HepG2 (cell line): ENCODE data around the gene CTBP1. TPM values are rescaled to one million over a fixed set of nuclear protein-coding genes. Genes with fewer than 3 reads are reported as not detected.

ENCODE experiments used
- HOXA7 ChIP-seq: sonication (generic); formaldehyde crosslinking; IDR thresholded peaks from 2 replicates; pipeline ENCODE4 v1.8.1; 2022; ENCODE audit warnings: mild to moderate bottlenecking, missing genetic modification reagents, moderate library complexity
- HOXD1 ChIP-seq: sonication (generic); formaldehyde crosslinking; IDR thresholded peaks from 2 replicates; pipeline ENCODE4 v1.5.0; 2020; ENCODE audit warnings: missing genetic modification reagents
- PTBP1 ChIP-seq: fragments of 200-400 bp; formaldehyde crosslinking; IDR thresholded peaks from 2 replicates; pipeline ENCODE4 v1.6.1; 2018; ENCODE audit warnings: low read length, low read depth; ENCODE audit not compliant: poor library complexity, severe bottlenecking
- RORA ChIP-seq: sonication (generic); formaldehyde crosslinking; IDR thresholded peaks from 2 replicates; pipeline ENCODE4 v1.5.0; 2020; ENCODE audit warnings: mild to moderate bottlenecking, missing genetic modification reagents, moderate library complexity
- ZFAT ChIP-seq: sonication (generic); formaldehyde crosslinking; conservative IDR thresholded peaks from 2 replicates; pipeline ENCODE4 v1.8.1; 2023; ENCODE audit warnings: missing genetic modification reagents, inconsistent platforms
- ZNF224 ChIP-seq: sonication (generic); formaldehyde crosslinking; IDR thresholded peaks from 2 replicates; pipeline ENCODE4 v1.5.0; 2020; ENCODE audit warnings: mild to moderate bottlenecking, missing genetic modification reagents
- ZNF333 ChIP-seq: sonication (generic); formaldehyde crosslinking; IDR thresholded peaks from 2 replicates; pipeline ENCODE4 v1.4.0; 2020; ENCODE audit warnings: mild to moderate bottlenecking, missing genetic modification reagents, borderline replicate concordance
- ZNF350 ChIP-seq: sonication (generic); formaldehyde crosslinking; IDR thresholded peaks from 2 replicates; pipeline ENCODE4 v1.4.0; 2020; ENCODE audit warnings: mild to moderate bottlenecking, low read depth, missing genetic modification reagents, borderline replicate concordance
- ZNF44 ChIP-seq: sonication (generic); formaldehyde crosslinking; IDR thresholded peaks from 2 replicates; pipeline ENCODE4 v1.5.1; 2020; ENCODE audit warnings: mild to moderate bottlenecking, missing genetic modification reagents
- polyA plus RNA-seq, 8 experiments: library from polyadenylated mRNA; depleted of rRNA in 3 of 8; stranded (reverse) in 7 of 8; unstranded in 1 of 8; fragments of >200 nt; fragmentation: Illumina TruSeq in 4 of 8; extraction: Trizol in 4 of 8; gene quantifications; 2 replicates each; pipeline versions ENCODE4 v1.2.1 to v1.2.3, GENCODE V29; 2011 to 2016; ENCODE audit warnings: low read depth in 4 of 8, missing spikeins in 1 of 8, mixed read lengths in 1 of 8; ENCODE audit not compliant: insufficient read depth in 1 of 8
- total RNA-seq, 5 experiments: library from RNA; depleted of rRNA; stranded (reverse); fragments of >200 nt; fragmentation: Illumina TruSeq; extraction: Trizol; gene quantifications; 2 replicates each; pipeline ENCODE4 v1.2.3, GENCODE V29; 2016; ENCODE audit warnings: low read depth in 1 of 5
- TF ChIP-seq, protein P1 (sequence below), 2 experiments: fragments of 450-650 bp in 1 of 2; sonication (generic) in 1 of 2; formaldehyde crosslinking in 1 of 2; IDR thresholded peaks; 2 replicates each; pipeline versions ENCODE4 v1.6.1 to v1.8.0; 2016 to 2022; ENCODE audit warnings: antibody characterized with exemption in 1 of 2, mild to moderate bottlenecking in 1 of 2, missing genetic modification reagents in 1 of 2
- TF ChIP-seq, protein P2 (sequence below): sonication (generic); formaldehyde crosslinking; IDR thresholded peaks from 2 replicates; pipeline ENCODE4 v1.4.0; 2020; ENCODE audit warnings: low read depth, mild to moderate bottlenecking, missing genetic modification reagents
- TF ChIP-seq, protein P3 (sequence below): sonication (generic); formaldehyde crosslinking; IDR thresholded peaks from 2 replicates; pipeline ENCODE4 v1.4.0; 2020; ENCODE audit warnings: missing genetic modification reagents, borderline replicate concordance

CTBP1 gene
- total and polyA plus RNA-seq, 2 of the 13 experiments (the other 11 are each of a cell fraction or from before 2014, with no cell fraction given): 78.5 to 112 TPM

DNA sequence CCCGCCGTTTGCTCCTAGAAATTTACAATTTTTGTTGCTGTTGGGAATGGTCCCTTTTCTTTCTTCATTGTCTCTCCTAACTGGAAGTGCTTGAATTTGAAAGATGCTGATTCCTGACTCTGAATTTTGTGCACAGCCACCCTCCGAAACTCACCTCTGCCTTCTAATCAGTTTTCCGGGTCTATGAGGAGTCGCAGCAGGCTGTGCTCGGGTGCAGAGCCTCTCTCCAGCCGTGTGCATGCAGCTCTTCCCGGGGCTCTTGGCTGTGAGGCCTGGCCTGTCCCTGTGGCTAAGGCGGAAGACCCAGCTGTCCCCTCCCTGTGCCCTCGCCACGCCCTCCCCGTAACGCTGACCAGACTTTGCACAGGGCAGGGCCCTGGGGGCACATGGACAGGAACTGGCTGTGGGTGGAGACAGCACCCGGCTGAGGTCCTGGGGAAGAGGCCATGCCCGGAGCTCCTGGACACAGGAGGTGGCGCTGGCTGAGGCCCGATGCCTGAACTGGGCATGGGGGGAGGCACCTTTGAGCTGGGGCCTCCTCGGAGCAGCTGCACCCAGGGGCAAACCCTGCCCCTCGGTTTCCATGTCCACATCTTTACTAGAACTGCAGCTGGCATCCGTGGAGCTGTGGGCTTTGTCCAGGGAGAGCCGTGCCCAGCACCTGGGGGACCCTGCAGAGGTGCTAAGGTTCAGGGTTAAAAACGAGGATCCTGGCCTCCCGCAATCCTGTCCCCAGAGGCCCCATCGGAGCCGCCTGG lies 43.9 kb downstream of the CTBP1 start (continued):
- TF ChIP-seq, protein P1, sequence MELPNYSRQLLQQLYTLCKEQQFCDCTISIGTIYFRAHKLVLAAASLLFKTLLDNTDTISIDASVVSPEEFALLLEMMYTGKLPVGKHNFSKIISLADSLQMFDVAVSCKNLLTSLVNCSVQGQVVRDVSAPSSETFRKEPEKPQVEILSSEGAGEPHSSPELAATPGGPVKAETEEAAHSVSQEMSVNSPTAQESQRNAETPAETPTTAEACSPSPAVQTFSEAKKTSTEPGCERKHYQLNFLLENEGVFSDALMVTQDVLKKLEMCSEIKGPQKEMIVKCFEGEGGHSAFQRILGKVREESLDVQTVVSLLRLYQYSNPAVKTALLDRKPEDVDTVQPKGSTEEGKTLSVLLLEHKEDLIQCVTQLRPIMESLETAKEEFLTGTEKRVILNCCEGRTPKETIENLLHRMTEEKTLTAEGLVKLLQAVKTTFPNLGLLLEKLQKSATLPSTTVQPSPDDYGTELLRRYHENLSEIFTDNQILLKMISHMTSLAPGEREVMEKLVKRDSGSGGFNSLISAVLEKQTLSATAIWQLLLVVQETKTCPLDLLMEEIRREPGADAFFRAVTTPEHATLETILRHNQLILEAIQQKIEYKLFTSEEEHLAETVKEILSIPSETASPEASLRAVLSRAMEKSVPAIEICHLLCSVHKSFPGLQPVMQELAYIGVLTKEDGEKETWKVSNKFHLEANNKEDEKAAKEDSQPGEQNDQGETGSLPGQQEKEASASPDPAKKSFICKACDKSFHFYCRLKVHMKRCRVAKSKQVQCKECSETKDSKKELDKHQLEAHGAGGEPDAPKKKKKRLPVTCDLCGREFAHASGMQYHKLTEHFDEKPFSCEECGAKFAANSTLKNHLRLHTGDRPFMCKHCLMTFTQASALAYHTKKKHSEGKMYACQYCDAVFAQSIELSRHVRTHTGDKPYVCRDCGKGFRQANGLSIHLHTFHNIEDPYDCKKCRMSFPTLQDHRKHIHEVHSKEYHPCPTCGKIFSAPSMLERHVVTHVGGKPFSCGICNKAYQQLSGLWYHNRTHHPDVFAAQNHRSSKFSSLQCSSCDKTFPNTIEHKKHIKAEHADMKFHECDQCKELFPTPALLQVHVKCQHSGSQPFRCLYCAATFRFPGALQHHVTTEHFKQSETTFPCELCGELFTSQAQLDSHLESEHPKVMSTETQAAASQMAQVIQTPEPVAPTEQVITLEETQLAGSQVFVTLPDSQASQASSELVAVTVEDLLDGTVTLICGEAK (IDR thresholded peaks at IDR 0.05): no peak
- TF ChIP-seq, protein P1 (CRISPR knock-in tag; IDR thresholded peaks at IDR 0.05): peak; percentile 52; the same call in 1 of the 2 replicates
- 0 out of 2 replicates have a peak, but pooled peaks have one; percentile 44 for TF ChIP-seq ZNF44
- TF ChIP-seq, protein P2, sequence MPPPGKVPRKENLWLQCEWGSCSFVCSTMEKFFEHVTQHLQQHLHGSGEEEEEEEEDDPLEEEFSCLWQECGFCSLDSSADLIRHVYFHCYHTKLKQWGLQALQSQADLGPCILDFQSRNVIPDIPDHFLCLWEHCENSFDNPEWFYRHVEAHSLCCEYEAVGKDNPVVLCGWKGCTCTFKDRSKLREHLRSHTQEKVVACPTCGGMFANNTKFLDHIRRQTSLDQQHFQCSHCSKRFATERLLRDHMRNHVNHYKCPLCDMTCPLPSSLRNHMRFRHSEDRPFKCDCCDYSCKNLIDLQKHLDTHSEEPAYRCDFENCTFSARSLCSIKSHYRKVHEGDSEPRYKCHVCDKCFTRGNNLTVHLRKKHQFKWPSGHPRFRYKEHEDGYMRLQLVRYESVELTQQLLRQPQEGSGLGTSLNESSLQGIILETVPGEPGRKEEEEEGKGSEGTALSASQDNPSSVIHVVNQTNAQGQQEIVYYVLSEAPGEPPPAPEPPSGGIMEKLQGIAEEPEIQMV (CRISPR knock-in tag): no peak; the same call in 1 of the 2 replicates
- no peak for TF ChIP-seq PTBP1
- TF ChIP-seq ZNF333 (CRISPR knock-in tag): peak; percentile 44; the same call in 1 of the 2 replicates
- no peak for TF ChIP-seq HOXA7 (CRISPR knock-in tag)
- TF ChIP-seq ZNF224 (CRISPR knock-in tag): peak; percentile 85
- no peak for TF ChIP-seq RORA (CRISPR knock-in tag)
- TF ChIP-seq HOXD1 (CRISPR knock-in tag): no peak
- TF ChIP-seq, protein P3, sequence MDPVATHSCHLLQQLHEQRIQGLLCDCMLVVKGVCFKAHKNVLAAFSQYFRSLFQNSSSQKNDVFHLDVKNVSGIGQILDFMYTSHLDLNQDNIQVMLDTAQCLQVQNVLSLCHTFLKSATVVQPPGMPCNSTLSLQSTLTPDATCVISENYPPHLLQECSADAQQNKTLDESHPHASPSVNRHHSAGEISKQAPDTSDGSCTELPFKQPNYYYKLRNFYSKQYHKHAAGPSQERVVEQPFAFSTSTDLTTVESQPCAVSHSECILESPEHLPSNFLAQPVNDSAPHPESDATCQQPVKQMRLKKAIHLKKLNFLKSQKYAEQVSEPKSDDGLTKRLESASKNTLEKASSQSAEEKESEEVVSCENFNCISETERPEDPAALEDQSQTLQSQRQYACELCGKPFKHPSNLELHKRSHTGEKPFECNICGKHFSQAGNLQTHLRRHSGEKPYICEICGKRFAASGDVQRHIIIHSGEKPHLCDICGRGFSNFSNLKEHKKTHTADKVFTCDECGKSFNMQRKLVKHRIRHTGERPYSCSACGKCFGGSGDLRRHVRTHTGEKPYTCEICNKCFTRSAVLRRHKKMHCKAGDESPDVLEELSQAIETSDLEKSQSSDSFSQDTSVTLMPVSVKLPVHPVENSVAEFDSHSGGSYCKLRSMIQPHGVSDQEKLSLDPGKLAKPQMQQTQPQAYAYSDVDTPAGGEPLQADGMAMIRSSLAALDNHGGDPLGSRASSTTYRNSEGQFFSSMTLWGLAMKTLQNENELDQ (CRISPR knock-in tag): 0 out of 2 replicates have a peak, but pooled peaks have one; percentile 31
- no peak for TF ChIP-seq ZFAT (CRISPR knock-in tag)
- TF ChIP-seq ZNF350: peak; percentile 84
